GM19455 (cell line): Measurements from ENCODE around the gene WDPCP.
"Not testable (repeated sequence)": the region's sequence is repeated elsewhere in the genome, so short reads cannot be mapped to it uniquely, and the experiment has no call there.

Experiments
- ATAC-seq: cut with Tn5 transposase; IDR thresholded peaks from one replicate; pipeline ENCODE4 v1.9.1; 2021; ENCODE audit not compliant: unreplicated experiment

WDPCP gene

DNA sequence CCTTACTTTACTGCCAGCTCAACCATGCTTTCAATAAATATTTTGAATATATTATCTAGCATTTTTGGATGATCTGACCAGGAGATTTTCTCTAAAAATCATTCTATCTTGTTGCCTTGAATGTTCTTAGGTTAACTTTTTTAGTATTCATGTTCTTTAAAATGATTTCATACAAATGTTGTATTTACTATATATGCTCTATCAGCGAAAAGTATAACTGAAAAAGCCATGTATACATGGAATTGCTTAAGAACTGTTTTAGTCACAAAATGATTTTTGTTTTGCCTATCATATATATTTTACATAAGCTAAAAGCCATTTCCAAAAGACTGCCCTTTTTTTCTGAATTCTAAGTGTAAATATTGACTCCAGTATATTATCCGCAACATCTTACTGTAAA, 213.9 kb downstream of the WDPCP start:
- no peak for ATAC-seq

DNA sequence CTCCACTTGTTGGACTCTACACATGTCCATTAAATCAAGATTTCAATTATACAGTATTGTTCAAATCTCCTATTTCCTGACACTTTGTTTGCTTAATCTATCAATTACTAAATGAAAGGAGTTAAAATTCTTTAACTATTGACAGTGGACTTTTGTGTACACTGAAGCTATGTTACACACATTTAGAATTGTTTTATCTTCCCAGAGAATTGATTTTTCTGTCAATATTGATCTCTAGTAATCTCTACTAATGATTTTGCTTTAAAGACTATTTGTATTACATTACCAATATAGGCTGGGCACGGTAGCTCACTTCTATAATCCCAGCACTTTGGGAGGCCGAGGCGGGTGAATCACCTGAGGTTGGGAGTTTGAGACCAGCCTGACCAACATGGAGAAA, 215.7 kb downstream of the WDPCP start:
- ATAC-seq = no peak

DNA sequence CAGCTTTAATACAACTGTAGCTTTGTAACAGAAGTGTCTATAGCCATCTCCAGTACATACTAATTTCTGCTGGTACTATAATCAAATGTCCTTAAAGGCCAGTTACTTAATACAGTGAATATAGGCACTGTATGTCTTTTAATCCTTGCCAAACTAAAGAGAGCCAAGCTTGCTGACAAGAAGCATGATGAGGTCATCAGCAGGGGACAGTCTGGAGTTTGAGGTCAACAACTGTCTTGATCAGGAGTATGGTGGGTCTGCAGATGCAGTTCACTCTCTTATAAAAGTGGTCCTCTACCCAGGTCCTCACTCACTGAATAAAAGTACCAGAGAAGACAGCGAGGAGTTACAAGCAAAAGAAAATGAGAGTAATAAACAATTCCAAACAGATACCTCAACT, 219.1 kb downstream of the WDPCP start:
- no peak for ATAC-seq

DNA sequence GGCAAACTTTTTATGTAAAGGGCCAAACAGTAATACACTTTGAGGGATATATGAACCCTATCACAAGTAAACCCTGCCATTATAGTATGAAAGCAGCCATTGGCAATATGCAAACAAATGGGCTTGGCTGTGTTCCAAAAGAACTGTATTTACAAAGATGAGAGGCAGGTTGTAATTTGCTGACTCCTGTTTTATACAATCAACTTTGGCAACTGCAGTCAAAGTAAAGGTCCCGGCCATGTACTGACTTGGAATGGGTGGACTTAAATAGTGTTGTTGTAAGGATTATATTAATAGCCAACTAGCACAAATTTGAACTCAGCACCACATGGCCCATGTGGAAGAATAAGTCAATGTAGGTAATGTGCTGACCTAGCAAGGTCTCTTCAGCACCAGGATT, 223.4 kb downstream of the WDPCP start:
- ATAC-seq = no peak

DNA sequence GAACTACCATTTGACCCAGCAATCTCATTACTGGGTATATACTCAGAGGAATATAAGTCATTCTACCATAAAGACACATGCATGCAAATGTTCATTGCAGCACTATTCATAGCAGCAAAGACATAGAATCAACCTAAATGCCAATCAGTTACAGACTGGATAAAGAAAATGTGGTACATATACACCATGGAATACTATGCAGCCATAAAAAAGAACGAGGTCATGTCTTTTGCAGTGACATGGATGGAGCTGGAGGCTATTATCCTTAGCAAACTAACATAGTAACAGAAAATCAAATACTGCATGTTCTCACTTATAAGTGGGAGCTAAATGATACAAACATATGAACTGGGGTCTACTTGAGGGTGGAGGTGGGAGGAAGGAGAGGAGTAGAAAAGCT, 230.6 kb downstream of the WDPCP start:
- not testable (repeated sequence) for ATAC-seq

DNA sequence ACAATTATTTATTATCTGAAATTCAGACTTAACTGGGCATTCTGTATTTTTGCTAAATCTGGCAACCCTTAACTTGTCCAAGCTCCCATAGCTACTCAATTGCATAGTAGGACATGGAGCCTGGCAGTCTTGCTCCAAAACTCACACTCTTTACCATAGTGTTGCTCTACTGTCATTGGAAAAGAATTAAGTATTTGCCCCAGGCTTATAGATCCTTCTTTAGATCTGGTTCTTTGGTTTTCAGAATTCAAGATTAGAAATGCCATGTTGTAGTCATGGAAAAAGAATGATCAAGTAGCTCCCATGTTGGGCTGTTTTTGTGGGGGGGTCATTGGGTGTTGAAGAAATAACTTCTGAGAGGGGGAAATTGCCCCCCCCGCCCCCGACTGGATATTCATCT, 240.9 kb downstream of the WDPCP start:
- no peak for ATAC-seq

DNA sequence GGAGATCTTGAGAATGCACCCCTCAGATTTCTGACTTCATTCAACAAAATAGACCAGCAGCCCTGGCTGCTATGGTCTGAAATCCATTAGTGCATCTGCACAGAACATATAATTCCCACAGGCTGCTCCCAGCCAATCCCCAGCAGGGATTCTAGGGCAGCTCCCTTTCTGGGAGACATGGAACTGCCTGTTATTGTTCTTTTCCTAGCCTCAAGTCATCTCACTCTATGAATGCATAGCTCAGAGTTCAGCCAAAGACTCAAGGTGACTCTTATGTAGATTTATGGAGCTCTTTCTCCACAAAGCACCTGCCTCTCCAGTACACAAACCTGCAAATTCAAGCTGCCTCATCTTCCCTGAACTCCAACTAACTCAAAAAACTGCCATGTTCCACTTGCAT, 241.9 kb downstream of the WDPCP start:
- ATAC-seq = no peak

DNA sequence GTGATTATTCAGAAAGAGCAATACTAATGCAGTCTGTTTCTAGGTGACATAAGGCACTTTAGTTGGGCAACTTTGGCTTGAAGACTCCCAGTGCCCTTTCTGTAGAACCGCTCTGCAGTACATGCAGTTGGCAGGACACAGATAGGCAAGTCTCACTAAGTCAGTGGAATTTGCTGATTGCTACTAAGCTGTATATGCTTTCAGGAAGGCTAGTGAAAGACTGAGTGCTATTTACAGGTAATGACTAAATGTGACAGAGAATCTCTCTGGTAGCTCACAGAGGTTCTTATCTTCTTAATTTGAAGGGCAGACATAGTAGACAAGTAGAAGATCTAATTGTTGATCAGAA, 243.0 kb downstream of the WDPCP start:
- ATAC-seq = no peak

DNA sequence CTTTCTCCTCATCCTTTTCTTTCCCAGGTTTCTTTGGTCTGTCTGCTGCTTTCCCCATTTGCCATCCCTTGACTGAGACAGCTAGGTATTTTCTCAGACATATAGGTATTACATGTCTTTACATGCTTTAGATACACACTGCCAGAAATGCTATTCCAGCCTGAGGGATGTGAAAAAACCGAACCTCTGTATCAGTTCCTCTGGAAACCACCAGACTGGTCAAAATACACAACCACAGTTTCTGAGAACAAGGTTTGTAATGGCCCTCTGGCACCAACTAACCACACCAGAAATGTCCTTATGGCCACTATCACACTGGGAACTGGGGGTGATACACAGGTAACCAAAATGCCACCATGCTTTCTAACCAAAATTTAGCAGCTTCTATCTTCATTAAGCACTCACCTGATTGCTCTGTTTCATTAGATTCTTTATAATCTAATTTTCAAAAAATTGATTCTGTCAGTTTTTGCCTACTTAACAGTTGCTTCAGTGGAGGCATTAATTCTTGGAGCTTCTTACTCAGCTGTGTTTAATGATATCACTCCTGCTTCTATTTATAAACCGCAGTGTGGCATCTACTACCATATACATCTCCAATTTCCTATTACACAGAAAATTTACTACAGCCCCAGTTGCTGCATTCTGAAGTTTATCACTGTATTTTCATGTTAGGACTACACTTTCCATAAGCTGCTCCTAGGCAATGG, 243.5 kb downstream of the WDPCP start:
- ATAC-seq = no peak

DNA sequence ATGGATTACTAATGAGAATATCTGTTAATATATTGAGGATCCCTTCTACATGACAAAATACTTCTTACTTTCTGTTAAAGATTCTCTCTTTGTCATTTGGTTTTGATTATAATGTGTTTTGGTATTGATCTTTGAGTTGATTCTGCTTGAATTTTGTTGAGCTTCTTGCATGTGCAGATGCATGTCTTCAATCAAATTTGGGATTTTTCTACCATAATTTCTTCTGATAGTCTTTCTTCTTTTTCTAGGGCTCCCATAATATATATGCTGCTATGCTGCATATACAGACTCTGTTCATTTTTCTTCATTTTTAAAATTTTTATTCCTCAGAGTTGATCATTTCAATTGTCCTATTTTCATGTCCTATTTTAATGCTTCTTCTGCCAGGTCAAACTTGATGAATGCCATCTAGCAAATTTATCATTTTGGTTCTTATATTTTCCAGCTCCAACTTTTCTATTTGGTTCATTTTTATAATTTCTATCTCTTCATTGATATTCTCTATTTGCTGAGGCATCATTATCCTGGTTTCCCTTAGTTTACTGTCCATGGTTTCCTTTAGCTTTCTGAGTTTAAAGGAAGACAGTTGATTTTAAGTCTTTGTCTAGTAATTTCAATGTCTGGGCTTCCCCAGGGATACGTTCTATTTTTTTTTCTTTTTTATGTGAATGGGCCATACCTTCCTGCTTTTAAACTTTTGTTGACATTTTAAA, 244.7 kb downstream of the WDPCP start:
- ATAC-seq = no peak

DNA sequence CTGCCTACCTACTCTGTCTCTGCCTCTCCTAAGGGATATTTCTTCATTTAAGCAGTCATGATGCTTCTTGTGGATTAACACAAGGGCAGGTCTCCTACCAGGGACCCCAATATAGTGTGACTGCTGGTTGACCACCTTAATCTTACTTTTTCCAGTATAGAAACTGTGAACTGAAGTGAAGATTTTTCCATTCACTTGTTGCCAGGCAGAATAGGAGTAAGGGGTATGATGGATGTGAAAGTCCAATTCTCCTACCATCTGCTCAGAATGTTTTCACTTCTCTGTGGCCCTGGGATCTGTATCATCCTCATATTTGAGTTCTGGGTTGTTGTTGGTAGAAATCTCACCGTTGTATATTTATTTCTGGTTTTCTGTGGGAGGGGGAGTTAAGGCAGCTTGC, 247.8 kb downstream of the WDPCP start:
- ATAC-seq = no peak

DNA sequence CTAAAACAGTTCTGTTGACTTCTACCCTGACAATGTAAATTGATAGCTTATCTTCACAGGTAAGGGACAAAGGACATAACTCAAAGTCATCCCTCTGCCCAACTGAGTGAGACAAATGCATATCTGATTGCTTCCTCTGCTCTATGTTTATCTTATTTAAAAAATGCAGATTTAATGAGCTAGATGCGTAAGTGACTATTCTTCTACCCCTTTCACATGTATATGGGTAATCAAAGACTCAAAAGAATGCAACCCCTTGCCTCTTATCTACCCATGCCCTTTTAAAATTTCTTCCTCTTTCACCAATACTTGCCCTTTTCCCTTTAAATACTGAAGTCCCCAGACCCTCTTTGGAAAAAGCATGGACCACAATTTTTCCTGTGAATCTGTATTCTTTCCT, 253.4 kb downstream of the WDPCP start:
- no peak for ATAC-seq

DNA sequence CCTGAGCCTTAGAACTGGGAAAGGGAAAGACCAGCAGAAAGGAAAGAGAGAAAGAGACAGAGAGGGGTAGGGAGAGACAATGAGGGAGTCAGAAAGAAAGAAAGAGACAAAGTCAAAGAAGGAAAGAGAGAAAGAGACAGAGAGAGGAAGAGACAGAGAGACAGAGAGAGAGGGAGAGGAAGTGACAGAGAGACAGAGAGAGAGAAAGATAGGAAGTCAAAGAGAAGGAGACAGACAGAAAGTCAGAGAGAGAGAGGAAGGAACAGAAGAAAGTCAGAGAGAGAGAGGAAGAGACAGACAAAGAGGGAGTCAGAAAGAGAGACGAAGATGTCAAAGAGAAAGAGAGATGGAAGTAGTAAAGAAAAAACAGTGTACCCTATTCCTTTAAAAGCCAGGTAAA, 261.8 kb downstream of the WDPCP start:
- no peak for ATAC-seq

DNA sequence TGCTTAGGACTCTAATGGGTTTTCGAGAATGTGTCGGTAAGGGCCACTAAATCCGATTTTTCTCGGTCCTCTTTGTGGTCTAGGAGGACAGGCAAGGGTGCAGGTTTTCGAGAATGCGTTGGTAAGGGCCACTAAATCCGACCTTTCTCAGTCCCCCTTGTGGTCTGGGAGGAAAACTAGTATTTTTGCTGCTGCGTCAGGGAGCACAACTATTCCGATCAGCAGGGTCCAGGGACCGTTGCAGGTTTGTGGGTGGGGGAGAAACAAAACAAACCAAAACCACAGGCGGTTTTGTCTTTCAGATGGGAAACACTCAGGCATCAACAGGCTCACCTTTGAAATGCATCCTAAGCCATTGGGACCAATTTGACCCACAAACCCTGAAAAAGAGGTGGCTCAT, 264.6 kb downstream of the WDPCP start:
- not testable (repeated sequence) for ATAC-seq

DNA sequence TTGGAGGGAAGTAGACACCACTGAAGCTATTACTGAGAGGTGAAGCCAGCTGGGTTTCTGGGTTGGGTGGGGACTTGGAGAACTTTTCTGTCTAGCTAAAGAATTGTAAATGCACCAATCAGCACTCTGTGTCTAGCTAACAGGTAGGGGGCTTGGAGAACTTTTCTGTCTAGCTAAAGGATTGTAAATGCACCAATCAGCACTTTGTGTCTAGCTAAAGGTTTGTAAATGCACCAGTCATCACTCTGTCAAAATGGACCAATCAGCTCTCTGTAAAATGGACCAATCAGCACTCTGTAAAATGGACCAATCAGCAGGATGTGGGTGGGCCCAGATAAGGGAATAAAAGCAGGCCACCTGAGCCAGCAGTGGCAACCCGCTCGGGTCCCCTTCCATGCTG, 266.3 kb downstream of the WDPCP start:
- ATAC-seq = not testable (repeated sequence)

DNA sequence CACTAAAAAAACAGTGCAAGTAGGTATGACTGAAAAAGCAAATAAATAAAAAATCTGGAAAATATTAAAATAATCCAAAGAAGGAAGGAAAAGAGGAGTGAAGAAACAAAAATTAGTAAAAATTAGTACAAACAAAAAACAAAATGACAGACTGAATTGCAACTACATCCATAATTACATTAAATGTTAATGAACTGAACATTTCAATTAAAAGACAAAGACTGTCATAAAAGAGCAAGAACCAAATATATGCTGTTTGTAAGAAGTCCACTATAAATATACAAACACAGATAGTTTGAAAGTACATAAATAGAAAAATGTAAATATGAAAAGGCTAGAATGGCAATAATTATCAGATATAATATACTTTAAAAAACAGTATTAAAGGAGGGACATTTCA, 267.6 kb downstream of the WDPCP start:
- no peak for ATAC-seq

DNA sequence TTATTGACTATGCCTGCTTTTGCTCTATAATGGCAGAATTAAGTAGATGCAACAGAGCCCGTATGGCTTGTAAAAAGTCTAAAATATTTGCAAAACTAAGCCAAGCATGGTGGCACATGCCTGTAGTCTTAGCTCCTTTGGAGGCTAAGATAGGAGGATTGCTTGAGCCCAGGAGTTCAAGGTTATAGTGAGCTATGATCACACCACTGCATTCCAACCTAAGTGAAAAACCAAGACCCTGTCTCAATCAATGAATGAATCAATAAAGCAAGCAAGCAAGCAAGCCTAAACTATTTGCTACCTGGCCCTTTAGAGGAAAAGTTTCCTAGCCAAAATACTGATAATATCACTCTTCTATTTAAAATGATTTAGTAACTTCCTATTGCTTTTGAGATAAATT, 277.7 kb downstream of the WDPCP start:
- ATAC-seq = no peak

DNA sequence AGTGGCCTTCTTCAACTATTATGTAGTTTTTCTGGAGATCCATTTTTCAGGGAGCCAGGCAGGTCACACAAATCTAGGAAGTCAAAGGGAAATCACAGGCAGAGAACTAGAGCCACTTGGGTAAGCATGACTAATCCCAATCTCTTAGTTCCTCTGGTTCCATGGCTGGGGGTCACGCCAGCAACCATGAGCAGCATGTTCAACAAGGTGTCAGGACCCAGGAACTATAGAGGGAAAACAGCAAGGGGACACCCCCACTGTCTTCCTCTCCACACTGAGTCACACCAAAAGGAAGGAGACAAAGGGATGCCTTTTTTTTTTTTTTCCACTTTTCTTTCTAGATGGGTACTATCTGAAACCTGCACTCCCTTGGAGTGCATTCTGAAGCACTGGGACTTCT, 286.8 kb downstream of the WDPCP start:
- ATAC-seq = no peak

DNA sequence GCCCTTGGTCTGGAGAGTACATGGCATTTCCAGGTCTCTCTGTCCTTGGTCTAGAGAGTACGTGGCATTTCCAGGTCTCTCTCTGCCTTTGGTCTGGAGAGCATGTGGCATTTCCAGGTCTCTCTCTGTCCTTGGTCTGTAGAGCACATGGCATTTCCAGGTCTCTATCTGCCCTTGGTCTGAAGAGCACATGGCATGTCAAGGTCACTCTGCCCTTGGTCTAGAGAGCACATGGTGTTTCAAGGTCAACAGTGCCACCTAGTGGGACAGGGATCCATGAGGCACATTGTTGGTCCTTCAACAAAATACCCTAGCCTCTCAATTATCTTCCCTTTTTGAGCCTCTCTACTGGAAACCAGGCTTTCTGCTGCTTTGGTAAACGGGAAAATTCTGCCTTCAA, 287.4 kb downstream of the WDPCP start:
- no peak for ATAC-seq

DNA sequence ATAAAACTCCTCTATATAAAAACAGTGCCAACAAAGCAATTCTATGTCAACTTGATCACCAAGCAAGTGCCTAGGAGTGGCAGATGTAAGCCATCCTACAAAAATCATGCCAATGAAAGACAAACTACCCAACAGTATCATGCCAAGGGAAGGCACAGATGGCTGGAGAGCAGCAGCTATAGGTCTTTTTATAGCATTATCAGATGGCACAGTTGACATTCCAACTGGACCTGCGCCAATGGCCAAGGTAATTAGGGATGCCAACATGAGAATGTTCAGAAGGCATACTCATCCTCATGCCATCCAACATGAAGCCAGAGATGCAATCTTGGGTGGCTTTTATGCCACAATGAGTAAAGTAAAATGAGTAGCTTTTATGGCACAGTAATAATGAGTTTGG, 300.3 kb downstream of the WDPCP start:
- ATAC-seq = no peak

DNA sequence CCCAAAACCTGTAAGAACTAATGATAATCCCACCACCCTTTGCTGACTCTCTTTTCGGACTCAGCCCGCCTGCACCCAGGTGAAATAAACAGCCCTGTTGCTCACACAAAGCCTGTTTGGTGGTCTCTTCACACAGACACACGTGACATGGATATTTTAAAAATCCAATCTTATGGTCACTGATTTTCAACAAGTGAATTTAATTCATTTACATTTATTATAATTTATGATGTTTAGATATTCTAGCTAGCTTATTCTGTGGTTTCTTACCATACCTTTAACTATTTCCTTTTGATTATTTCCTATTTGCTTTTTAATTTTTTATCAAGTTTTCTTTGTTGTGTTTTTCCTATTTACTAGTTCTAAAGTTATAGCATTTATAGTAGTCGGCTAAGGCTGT, 301.8 kb downstream of the WDPCP start:
- not testable (repeated sequence) for ATAC-seq

DNA sequence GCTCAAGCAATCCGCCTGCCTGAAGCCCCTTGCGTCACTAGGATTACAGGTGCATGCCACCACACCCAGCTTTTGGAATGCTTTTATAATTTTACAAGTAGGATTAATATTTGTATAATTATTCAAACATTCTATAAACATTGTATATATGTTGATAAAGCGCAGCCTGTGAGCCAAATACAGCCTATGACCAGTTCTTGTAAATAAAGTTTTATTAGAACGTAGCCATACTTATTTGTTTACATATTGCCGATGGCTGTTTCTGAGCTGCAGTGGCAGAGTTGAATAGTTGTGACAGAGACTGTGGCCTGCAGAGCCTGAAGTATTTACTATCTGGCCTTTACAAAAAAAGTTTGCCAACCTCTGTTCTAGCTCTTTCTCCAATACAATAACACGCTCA, 305.0 kb downstream of the WDPCP start:
- ATAC-seq = no peak

DNA sequence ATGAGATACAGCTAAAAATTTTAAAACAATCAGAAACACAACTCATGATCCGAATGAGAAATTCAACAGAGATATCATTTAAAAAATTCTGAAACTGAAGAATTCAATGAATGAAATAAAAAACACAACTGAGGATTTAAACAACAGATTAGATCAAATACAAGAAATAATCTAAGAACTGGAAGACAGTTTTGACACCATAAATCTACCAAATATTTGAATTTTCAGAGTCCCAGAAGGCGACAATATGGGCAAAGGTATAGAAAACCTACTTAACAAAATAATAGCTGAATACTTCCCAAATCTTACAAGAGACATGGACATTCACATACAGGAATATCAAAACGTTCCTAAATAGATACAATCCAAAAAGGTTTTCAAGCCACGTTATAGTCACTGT, 315.7 kb downstream of the WDPCP start:
- no peak for ATAC-seq
